AG10803 (cell line): ENCODE results near the gene LTBP1.

Source experiments
- DNase-seq: peaks from one replicate; pipeline ENCODE4 v3.0.0; 2010; ENCODE audit warnings: low read depth
- H3K4me3 ChIP-seq: 2 replicates; pipeline ENCODE4 v1.5.1; 2011; ENCODE audit warnings: mild to moderate bottlenecking, low read length, control low read depth
- TF ChIP-seq, protein P1 (sequence below): conservative IDR thresholded peaks from 2 replicates; pipeline ENCODE4 v1.5.1; 2011; ENCODE audit warnings: mild to moderate bottlenecking, low read length, control low read depth, inconsistent platforms

LTBP1 gene

DNA sequence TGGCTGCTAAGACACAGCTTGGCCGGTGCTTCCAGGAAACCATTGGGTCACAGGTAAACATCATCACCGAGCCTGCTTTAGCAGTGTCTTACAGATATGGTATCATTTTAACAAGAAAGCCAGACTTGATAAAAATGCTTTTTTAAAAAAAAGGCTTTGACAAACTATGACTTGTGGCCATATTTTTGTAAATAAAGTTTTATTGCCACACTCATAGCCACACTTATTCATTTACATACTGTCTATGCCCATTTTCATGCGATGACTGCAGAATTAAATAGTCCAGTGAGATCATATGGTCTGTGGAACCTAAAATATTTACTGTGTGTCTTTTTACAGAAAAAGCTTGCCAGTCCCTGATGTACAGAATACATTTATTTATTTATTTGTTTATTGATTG is 242.0 kb downstream of the LTBP1 start:
- no peak overlapping the region for H3K4me3 ChIP-seq
- TF ChIP-seq, protein P1, sequence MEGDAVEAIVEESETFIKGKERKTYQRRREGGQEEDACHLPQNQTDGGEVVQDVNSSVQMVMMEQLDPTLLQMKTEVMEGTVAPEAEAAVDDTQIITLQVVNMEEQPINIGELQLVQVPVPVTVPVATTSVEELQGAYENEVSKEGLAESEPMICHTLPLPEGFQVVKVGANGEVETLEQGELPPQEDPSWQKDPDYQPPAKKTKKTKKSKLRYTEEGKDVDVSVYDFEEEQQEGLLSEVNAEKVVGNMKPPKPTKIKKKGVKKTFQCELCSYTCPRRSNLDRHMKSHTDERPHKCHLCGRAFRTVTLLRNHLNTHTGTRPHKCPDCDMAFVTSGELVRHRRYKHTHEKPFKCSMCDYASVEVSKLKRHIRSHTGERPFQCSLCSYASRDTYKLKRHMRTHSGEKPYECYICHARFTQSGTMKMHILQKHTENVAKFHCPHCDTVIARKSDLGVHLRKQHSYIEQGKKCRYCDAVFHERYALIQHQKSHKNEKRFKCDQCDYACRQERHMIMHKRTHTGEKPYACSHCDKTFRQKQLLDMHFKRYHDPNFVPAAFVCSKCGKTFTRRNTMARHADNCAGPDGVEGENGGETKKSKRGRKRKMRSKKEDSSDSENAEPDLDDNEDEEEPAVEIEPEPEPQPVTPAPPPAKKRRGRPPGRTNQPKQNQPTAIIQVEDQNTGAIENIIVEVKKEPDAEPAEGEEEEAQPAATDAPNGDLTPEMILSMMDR = no peak
- no peak for DNase-seq

DNA sequence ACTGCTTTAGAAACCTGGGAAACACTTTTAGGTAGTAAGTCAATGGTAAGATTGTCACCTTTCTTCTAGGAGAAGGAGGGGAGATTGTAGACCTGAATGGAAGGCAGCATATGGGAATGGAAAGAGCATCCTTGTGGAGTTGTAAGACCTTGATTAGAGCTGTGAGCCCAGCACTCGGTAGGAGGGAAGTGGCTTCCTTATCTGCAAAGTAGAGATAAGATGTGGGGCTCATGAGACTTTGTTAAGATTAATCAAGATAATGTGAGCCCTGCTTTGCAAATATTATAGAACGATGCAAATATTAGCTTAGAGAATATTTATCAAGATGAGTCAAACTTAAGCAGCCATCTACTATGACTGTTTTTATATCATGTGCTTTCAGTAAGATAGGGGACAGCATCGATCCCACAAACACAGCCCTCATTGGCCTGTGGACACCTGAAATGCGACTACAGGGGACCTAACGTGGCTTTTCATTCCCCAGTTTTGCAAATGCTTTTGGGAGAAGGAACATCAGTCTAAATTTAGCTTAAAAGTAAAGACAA is 243.7 kb downstream of the LTBP1 start:
- TF ChIP-seq, protein P1 = no peak
- DNase-seq = no peak

DNA sequence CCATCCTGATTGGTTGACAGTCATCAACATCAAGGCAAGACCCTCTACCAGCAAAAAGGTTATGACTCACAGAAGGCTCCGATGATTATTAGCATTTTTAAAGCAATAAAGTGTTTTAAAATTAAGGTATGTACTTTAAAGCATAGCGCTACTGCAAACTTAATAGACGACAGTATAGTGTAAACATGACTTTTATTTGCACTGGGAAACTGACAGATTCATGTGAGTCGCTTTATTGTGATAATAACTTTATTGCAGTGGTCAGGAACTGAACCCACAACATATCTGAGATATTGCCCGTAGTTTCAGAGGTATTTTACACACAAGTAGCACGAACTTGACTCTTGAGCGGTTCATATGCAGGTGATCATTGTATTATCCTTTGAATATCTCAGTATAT is 249.1 kb downstream of the LTBP1 start:
- H3K4me3 ChIP-seq = no peak overlapping the region
- TF ChIP-seq, protein P1 = no peak
- DNase-seq = no peak

More for the DNA sequence above, 243.7 kb downstream of the LTBP1 start:
- H3K4me3 ChIP-seq = no peak overlapping the region

DNA sequence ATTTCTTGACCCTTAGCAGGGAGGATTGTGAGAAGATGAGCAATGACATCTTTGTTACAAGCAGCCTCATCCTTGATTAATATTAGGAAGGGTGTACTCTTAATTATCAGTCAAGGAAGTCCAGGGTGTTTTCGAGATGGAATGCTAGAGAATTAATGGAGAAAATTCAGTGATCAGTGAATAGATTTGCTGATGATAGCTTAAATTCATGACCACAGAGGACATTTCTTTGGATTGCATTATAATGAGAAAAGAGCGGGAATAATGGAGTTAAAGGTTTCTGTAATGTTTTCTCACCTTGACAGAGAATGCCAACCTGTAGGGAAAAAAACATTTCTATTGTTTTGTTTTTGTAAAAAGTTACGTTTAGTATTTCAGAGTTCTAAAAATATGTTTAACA is 249.9 kb downstream of the LTBP1 start:
- DNase-seq = no peak
- TF ChIP-seq, protein P1 = no peak
- no peak overlapping the region for H3K4me3 ChIP-seq

DNA sequence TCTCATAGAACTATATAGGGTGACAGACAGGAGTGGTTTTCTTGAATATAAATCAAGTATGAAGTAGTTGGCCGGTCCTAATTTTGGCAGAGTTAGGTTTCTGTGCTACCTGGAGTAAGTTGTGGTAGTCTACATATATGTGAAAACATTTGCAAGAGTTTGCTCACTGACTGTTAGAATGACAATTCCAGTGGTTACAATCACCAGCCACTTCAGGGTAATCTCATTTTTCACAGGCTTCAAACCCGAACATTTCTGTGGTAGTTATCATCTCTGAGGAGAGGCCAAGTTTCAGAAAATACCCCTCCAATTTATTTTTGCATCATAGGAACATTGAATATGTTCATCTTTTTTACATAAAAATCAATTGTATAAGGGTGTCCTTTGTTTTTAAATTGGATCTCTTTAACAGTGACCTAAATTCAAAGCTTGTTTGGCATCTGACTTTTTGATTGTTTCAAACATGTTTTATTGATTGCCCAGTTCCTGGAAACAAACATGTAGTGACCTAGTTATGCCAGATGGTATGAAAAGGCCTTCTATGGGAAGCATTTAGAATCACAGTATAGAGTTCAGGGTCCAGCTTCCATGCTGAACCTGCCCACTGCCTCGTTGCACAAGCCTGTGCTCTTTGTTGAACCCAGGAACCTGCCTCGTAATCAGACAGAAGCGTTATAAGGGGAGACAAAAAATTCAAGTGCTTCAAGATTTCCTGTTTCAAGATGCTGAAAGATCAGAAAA is 250.6 kb downstream of the LTBP1 start:
- TF ChIP-seq, protein P1 = no peak
- no peak for DNase-seq
- no peak overlapping the region for H3K4me3 ChIP-seq

DNA sequence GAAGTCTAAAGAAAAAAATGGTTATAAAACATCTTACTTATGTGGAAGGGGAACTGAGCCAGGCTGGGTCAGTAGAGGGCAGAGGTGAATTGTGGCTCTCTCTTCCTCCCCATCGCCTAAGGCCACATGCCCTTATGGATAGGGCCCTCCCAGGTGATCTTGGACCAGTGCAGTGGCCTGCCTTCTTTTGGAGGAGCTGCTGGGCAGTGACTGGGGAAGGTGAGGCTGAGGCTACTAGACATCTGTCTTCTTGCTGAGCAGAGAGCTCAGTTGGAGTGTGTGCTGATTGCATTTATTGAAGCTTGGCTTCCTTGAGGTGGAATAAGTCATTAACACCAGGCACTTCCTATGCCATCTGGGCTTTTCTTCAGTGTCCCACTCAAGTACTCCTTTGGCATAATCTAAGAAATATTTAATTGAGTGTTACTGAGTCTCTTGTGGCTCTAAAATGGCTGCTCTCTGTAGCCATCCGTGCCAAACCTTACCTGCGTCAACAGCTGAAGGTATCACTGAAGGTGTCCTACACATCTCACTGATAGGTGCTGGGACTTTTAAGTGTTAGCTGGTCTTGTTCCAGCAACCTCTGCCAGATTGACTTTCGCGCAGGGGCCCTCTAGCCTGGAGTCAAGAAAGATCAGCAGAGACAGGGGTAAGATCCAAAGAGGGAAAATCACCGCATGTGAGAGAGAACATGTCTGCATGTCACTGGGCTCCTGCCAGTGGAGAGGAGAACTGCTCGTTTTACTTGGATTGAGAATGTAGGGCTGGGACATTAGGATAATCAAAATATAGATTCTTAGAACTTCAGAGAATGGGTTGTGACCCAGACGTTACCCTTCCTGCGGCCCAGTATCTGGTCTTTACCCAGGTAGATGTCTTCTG is 256.1 kb downstream of the LTBP1 start:
- DNase-seq = no peak
- no peak overlapping the region for H3K4me3 ChIP-seq
- TF ChIP-seq, protein P1 = no peak
